ENCODE data around the gene SELENON. TPM values are rescaled to one million over a fixed set of nuclear protein-coding genes. Genes with fewer than 3 reads are reported as not detected.

SELENON gene
- total RNA-seq, 4 donors from 2014 or later, result 19.7 to 34.5 (median 24.5) TPM

GRCh38 chr1:25820247-25821111, 20.5 kb downstream of the SELENON start:
- Histone ChIP-seq H3K27ac (peak overlapping the region; percentile 95 to 97 (median 96)), H3K9me3 (no peaks in the 10 kb centered on the region), H3K36me3 (peaks cover 0 to 27% (median 3%) of the 10 kb centered on the region in 3 donors), H3K27me3 (no peaks in the 10 kb centered on the region), H3K4me3 (peak overlapping the region; percentile 65 to 100 (median 90)), H3K4me1 (peaks cover 22 to 71% (median 29%) of the 10 kb centered on the region in 3 donors)
- peak in 1 of 4 donors; percentile 45 for TF ChIP-seq POLR2A (IDR thresholded peaks at IDR 0.05)
- TF ChIP-seq CTCF (IDR thresholded peaks at IDR 0.05), result no peak
- intact Hi-C loops (cut with DNase I), result loop anchor here (10.0 kb wide), 1 partner anchor 174 kb away; the partner anchor contains the start of gene PAFAH2
- no peak for DNase-seq
- 7 to 11% methylated on average over 4 to 10 of the region's 67 CpGs for WGBS, 2 donors

- TF ChIP-seq POLR2A (IDR thresholded peaks at IDR 0.05), result no peak
- no peak for TF ChIP-seq CTCF (IDR thresholded peaks at IDR 0.05)
- Histone ChIP-seq H3K27ac (peak overlapping the region; percentile 95 to 97 (median 96)), H3K36me3 (peaks cover 0 to 26% (median 0%) of the 10 kb centered on the region in 3 donors), H3K27me3 (no peaks in the 10 kb centered on the region), H3K4me1 (peaks cover 22 to 71% (median 29%) of the 10 kb centered on the region in 3 donors), H3K4me3 (peak overlapping the region; percentile 65 to 100 (median 90)), H3K9me3 (no peaks in the 10 kb centered on the region)
- 17 to 23% methylated on average over 10 of the region's 10 CpGs for WGBS, 2 donors
- intact Hi-C loops (cut with DNase I), result loop anchor here (10.0 kb wide), 1 partner anchor 174 kb away; the partner anchor contains the start of gene PAFAH2
- DNase-seq, result no peak
These were observed 21.1 kb downstream of the SELENON start for GRCh38 chr1:25821112-25821476.

GRCh38 chr1:25821630-25822091, 21.7 kb downstream of the SELENON start:
- H3K27ac ChIP-seq, result peak overlapping the region in 2 of 4 donors; percentile 96 to 97
- 70 to 78% methylated on average over 4 to 5 of the region's 5 CpGs for WGBS, 2 donors
- peak overlapping the region in 3 of 4 donors; percentile 65 to 100 (median 86) for H3K4me3 ChIP-seq
- H3K27me3 ChIP-seq, result no peaks in the 10 kb centered on the region
- H3K36me3 ChIP-seq, result peaks cover 3 to 26% (median 5%) of the 10 kb centered on the region in 3 donors
- H3K4me1 ChIP-seq, result peaks cover 19 to 67% (median 29%) of the 10 kb centered on the region in 3 donors
- no peak for TF ChIP-seq CTCF (IDR thresholded peaks at IDR 0.05)
- TF ChIP-seq POLR2A (IDR thresholded peaks at IDR 0.05), result no peak
- no peak for DNase-seq
- intact Hi-C loops (cut with DNase I), result loop anchor here (10.0 kb wide), 1 partner anchor 173 kb away; the partner anchor contains the start of gene PAFAH2
- H3K9me3 ChIP-seq, result no peaks in the 10 kb centered on the region

GRCh38 chr1:25825605-25826004, 25.6 kb downstream of the SELENON start:
- DNase-seq, result no peak
- Histone ChIP-seq H3K4me3 (no peak overlapping the region), H3K27ac (no peak overlapping the region), H3K9me3 (no peaks in the 10 kb centered on the region), H3K27me3 (no peaks in the 10 kb centered on the region), H3K36me3 (peaks cover 24 to 64% (median 26%) of the 10 kb centered on the region in 3 donors), H3K4me1 (peaks cover 7 to 35% (median 12%) of the 10 kb centered on the region in 3 donors)
- TF ChIP-seq POLR2A (IDR thresholded peaks at IDR 0.05) (no peak), CTCF (IDR thresholded peaks at IDR 0.05) (no peak)
- intact Hi-C loops (cut with DNase I), result loop anchor here (10.0 kb wide), 1 partner anchor 169 kb away; the partner anchor contains the start of gene PAFAH2
- WGBS, 2 donors, result 88 to 89% methylated on average over 2 of the region's 2 CpGs

GRCh38 chr1:25826571-25826970, 26.6 kb downstream of the SELENON start:
- WGBS, 2 donors, result 100% methylated on average over 3 to 4 of the region's 10 CpGs
- Histone ChIP-seq H3K36me3 (peaks cover 24 to 73% (median 31%) of the 10 kb centered on the region in 3 donors), H3K27ac (no peak overlapping the region), H3K4me3 (no peak overlapping the region), H3K27me3 (no peaks in the 10 kb centered on the region), H3K4me1 (peaks cover 0 to 26% (median 6%) of the 10 kb centered on the region in 3 donors), H3K9me3 (no peaks in the 10 kb centered on the region)
- TF ChIP-seq CTCF (IDR thresholded peaks at IDR 0.05), result no peak
- no peak for DNase-seq
- intact Hi-C loops (cut with DNase I), result loop anchor here (10.0 kb wide), 1 partner anchor 168 kb away; the partner anchor contains the start of gene PAFAH2
